Measurements from ENCODE around the gene CERS4.
"Not testable (repeated sequence)": the region's sequence is repeated elsewhere in the genome, so short reads cannot be mapped to it uniquely, and the experiment has no call there.

CERS4 gene, protein sequence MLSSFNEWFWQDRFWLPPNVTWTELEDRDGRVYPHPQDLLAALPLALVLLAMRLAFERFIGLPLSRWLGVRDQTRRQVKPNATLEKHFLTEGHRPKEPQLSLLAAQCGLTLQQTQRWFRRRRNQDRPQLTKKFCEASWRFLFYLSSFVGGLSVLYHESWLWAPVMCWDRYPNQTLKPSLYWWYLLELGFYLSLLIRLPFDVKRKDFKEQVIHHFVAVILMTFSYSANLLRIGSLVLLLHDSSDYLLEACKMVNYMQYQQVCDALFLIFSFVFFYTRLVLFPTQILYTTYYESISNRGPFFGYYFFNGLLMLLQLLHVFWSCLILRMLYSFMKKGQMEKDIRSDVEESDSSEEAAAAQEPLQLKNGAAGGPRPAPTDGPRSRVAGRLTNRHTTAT

DNA sequence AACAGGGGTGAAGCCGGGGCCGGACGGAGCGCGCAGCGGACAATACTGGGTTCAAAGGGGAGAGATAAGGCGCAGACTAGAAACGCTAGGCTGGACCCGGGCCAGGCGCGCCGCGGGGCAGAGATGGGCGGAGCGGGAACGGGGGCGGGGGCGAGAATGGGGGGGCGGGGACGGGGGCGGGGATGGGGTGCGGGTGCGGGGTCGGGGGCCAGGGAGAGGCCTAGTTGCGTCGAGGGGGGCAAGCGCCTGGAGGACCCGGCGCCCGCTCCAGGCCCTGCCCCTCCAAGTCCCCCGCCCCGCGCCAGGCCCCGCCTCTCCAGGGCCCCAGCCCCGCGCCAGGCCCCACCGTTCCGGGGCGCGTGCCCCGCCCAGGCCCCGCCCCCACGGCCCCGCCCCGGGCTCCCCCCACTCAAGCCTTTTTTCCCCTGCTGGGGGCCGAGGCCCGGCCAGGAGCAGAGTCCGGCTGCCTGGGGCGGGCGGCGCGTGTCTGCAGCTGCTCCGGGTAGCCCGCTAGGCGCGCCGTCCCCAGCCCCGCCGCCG, at the start of gene CERS4:
TSS of gene CERS4 (plus strand) at position 449 of the 540 bp plus-strand sequence. CDS start 41,707 bp downstream, outside the sequence.
- DNase-seq (ENCODE audit: low spot score): no peak

DNA sequence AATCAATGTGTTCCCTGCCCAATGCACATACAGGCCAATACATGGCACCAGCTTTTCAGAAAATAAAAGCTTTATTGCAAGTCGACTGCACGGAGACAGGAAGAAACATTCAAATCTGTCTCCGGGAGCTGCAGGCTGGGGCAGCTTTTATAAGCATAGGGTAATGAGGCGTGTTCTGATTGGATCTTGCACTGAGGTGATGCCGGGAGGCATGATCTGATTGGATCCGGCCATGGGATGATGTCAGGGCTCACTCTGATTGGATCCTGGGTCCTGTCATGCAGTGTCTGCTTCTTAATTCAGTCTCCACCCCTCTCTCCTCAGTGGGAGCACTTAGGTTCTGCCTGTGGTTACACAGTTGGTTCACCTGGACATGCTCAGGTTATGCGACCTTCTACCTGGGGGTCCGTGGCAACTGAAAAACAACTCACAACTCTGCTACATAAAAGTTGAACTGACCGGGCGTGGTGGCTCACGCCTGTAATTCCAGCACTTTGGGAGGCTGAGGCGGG, 48.0 kb upstream of the CERS4 start:
- peak; percentile 12 for DNase-seq (ENCODE audit: low spot score)

DNA sequence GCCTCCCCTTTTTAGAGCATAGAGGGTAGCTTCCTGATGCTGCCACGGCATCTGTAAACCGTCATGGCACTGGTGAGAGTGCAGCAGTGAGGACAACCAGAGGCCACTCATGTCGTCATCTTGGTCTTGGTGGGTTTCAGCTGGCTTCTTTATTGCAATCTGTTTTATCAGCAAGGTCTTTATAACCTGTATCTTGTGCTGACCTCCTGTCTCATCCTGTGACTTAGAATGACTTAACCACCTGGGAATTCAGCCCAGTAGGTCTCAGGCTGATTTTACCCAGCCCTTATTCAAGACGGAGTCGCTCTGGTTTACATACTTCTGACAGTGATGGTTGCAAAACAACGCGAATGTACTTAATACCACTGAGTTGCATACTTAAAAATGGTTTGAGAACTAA, 45.4 kb upstream of the CERS4 start:
- DNase-seq (ENCODE audit: low spot score): no peak

DNA sequence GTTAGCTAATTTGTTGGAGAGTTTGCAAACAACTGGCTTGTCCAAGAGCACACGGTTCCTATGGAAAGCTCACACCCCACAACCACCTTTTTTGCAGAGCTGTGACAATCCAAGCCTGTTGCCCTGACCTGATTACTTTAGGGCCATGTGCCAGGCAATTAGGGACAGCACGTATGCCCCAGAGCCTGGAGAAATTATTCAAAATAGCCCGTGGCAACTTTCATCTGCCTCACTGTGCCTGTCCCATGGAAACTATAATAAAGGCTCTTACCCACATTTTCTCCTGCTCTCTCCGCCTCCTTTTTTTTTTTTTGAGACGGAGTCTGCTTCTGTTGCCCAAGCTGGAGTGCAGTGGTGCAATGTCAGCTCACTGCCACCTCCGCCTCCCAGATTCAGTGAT, 41.2 kb upstream of the CERS4 start:
- DNase-seq (ENCODE audit: low spot score): no peak

DNA sequence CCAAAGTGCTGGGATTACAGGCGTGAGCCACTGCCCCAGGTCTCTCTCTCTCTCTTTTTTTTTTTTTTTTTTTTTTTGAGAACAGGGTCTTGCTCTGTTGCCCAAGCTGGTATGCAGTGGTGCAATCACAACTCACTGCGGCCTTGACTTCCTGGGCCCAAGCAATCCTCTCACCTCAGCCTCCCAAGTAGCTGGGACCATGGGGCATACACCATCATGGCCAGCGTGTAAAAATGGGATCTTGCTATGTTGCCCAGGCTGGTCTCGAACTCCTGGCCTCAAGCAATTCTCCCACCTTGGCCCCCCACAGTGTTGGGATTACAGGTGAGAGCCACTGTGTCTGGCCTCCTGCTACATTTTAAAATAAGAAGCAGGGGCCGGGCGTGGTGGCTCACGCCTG, 40.6 kb upstream of the CERS4 start:
- DNase-seq (ENCODE audit: low spot score): no peak

DNA sequence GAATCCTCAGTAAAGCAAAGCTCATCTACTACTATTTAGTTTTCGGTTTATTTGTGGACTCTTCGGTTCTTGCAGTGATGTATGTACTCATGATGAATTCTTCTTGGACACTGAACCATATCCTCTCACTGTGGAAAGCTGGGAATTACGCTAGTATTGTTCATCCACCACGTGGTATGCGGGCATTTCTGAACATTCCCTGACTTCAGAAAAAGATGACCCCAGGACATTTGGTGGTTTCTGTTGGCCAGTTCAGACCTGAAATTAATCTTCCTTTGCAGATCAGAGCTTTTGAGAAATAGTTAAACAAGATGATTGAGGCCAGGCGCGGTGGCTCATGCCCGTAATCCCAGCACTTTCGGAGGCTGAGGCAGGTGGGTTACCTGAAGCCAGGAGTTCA, 34.5 kb upstream of the CERS4 start:
- no peak for DNase-seq (ENCODE audit: low spot score)

DNA sequence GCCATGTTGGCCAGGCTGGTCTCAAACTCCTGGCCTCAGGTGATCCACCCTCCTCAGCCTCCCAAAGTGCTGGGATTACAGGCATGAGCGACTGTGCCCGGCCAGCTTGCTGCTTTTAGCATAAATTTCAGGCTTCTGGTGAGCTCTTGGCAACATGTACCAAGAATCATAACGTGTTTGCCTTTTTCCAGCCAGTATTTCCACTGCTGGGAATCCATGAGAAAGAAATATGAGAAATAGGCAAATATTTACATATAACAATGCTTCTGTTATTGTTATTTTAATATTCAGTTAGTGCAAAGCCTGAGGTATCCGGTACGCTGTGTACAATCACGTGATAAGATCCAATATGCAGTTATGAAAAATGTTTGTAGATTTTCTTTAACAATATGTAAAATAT, 29.2 kb upstream of the CERS4 start:
- DNase-seq (ENCODE audit: low spot score): no peak

DNA sequence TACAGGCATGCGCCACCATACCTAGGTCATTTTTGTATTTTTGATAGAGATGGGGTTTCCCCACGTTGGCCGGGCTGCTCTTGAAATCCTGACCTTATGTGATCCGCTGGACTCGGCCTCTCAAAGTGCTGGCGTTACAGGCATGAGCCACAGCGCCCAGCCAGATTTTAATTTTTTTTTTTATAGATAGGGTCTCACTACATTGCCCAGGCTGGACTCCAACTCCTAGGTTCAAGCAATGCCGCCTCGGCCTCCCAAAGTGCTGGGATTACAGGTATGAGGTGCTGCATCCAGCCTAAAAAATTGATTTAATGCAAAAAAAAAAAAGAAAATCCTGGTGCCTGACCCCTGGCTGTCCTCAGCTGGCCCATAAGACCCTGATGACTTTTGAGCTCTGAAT, 24.9 kb upstream of the CERS4 start:
- no peak for DNase-seq (ENCODE audit: low spot score)

DNA sequence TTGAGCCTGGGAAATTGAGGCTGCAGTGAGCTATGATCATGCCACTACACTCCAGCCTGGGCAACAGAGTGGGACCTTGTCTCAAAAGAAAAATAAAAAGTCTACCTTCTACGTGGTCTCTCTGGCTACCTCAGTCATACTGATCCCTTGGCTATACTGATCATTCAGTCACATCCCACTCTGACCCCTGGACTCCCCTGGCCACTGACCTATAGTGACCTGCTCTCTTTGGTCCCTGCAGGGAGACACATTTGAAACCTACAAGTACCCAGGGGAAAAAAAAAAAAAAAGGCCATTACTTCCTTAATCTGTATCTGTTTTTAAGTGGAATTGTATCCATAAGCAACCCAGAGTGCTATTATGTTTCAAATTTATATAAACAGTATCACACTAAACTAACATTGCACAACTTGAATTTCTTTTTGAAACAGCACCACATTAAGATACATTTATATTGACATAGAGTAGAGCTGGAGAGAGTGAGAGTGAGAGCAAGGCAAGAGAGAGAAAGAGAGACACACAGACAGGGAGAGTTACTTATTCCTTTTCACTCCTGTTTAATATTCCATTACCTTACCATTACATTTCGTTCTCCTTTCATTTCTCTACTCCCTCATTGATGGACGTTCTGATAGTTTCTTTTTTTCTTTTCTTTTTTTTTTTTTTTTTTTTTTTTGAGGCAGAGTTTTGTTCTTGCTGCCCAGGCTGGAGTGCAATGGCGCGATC, 23.7 kb upstream of the CERS4 start:
- no peak for DNase-seq (ENCODE audit: low spot score)

DNA sequence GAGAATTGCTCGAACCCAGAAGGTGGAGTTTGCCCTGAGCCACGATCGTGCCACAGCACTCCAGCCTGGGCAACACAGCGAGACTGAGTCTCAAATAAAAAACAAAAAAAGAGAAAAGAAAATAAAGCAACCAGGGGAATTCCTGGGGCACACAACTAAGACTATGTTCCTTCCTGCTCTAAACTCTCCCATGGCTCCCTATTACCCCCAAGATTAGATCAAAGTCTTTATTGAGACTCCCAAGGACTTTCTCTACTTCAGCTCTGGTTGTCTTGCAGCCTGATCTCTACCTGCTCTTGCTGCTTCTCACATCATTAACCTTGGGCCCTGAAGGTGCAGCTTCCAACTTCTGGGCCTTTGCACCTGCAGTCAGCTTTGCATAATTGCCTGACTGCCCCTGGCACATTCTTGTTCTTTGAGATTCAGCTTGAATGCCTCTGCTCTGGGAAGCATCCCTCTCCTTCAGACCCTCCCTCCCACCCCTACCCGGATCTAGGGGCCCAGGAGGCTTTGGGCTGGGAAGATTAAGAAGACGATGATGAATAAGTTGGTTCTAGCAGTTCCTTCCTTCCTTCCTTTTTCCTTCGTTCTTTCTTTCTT, 16.8 kb upstream of the CERS4 start:
- DNase-seq (ENCODE audit: low spot score): no peak

DNA sequence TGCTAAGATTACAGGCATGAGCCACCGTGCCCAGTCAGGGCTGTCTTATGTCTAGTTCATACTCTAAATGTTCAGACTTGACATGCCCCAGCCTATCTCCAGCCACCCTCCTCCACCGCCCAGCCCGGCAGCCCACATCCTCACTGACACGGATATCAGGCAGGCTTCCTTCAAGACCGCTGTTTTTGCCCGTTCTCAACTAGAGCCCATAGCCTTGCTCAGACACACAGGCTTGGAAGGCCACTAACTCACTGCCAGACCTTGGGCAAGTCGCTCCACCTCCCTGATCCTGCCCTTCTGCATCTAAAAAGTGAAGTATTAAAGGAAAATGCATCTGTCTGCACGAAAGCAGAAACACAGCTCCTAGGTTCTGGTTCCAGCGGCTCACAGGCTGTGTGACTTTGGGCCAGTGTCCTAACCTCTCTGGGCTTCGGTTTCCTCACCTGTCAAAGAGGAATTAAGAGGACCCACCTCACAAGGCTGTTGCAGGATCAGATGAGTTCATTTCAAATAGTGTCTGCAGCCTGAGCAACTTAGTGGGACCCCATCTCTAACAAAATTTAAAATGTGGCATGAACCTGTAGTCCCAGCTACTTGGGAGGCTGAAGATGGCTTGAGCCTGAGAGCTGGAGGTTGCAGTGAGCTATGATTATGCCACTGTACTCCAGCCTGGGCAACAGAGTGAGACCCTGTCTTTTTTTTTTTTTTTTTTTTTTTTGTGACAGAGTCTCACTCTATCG, 14.5 kb upstream of the CERS4 start:
- DNase-seq (ENCODE audit: low spot score): no peak

DNA sequence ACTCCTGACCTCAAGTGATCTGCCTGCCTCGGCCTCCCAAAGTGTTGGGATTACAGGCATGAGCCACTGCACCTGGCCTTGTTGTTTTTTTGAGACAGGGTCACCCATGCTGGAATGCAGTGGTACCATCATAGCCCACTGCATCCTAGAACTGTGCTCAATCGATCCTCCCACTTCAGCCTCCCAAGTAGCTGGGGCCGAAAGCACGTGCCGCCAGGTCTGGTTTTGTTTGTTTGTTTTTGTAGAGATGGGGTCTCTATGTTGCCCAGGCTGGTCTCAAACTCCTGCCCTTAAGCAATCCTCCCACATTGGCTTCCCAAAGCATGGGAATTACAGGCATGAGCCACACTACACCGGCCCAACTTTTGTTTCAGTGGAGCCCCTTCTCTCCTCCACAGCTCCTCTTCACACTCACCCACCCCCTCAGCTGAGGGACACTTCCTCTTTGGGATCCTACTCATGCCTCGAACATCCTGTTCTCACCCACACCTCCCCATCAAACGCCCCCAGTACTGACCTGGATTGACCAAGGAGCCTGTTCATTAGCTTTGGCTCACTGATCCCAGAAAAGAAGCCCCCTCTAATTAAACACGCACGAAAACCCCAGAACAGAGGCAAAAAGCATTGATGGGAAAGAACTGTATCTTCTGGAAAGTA, 12.8 kb upstream of the CERS4 start:
- no peak for DNase-seq (ENCODE audit: low spot score)

DNA sequence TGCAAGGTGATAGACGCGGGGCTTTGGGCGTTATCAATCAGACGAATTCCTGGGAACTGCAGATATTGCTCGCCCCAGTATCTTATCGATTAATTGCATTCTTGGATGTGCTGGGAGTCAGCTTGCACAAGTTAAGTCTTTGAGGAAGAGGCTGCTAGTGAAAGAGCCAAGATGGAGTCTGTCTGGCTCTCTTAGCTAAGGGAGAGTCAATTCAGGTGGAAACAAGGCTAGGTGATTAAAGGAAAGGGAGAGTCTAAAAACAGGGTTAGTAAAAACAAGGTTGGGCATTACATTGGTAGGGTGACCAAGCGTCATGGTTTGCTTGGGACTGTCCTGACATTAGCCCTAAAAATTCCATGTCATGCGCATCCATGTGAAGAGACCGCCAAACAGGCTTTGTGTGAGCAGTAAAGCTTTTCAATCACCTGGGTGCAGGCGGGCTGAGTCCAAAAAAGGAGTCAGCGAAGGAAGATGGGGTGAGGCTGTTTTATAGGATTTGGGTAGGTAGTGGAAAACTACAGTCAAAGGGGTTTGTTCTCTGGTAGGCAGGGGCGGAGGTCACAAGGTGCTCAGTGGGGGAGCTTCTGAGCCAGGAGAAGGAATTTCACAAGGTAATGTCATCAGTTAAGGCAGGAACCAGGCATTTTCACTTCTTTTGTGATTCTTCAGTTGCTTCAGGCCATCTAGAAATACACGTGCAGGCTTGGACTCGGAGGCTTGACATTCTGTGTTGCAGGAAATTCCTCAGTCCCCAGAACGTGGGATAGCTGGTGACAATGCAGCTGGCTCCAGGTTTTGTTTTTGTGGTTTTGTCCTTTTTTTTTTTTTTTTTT, 5.7 kb upstream of the CERS4 start:
- DNase-seq (ENCODE audit: low spot score): not testable (repeated sequence)

DNA sequence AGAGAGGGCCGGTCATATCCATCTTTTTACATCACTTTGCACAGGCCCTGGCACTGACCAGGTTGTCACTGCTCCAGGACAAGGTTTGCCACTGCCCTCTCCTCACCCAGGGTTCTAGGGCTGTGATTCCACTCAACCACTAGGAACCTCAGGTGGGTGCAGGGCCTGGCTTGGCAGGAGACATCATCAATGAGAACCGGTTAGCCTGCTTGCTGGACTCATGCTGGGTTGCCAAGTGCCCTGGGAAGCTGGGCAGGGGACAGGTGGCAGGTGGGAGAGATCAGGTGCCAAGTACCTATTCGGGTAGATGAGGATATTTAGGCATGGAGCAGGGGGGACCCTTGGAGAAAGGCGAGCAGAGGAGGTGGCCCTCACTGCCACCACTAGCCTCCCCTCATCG, 4.2 kb upstream of the CERS4 start:
- no peak for DNase-seq (ENCODE audit: low spot score)

DNA sequence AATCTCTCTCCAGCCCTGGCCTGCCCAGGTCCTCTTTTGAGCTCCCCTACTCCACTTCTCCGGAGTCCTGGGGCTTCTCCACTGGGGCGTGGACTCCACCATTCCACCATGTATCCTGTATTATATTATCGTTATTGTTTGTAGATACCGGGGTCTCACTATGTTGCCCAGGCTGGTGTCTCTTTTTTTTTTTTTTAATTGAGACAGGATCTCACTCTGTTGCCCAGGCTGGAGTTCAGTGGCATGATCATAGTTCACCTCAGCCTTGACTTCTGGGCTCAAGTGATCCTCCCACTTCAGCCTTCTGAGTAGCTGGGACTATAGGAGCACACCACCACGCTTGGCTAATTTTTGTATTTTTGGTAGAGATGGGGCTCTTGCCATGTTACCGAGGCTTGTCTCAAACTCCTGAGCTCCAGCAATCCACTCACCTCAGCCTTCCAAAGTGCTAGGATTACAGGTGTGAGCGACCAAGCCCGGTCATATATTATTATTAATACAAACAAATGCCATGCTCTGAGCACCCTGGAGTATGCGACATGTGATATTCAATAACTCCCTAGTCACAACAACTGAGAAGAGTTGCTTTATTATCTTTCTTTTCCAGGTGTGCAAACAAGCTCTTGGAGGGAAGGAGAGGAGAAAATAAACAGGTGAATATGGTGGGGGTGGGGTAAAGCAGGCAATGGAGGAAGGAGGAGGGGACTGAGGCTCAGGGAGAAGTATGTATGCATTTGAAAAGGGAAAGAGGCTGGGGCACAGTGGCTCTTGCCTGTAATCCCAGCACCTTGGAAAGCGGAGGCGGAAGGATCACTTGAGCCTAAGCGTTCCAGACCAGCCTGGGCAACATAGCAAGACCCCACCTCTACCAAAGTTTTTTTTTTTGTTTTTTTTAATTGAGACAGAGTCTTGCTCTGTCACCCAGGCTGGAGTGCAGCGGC, 2.8 kb upstream of the CERS4 start:
- DNase-seq (ENCODE audit: low spot score): no peak

DNA sequence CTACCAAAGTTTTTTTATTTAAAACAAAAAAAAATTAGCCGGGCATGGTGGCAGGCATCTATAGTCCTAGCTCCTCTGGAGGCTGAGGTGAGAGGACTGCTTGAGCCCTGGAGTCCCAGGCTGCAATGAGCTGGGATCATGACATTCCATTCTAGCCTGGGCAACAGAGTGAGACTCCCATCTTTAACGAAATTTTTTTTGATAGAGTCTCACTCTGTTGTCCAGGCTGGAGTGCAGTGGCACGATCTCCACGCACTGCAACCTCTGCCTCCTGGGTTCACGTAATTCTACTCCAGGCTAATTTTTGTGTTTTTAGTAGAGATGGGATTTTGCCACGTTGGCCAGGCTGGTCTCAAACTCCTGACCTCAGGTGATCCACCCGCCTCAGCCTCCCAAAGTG, 1.8 kb upstream of the CERS4 start:
- DNase-seq (ENCODE audit: low spot score): not testable (repeated sequence)

DNA sequence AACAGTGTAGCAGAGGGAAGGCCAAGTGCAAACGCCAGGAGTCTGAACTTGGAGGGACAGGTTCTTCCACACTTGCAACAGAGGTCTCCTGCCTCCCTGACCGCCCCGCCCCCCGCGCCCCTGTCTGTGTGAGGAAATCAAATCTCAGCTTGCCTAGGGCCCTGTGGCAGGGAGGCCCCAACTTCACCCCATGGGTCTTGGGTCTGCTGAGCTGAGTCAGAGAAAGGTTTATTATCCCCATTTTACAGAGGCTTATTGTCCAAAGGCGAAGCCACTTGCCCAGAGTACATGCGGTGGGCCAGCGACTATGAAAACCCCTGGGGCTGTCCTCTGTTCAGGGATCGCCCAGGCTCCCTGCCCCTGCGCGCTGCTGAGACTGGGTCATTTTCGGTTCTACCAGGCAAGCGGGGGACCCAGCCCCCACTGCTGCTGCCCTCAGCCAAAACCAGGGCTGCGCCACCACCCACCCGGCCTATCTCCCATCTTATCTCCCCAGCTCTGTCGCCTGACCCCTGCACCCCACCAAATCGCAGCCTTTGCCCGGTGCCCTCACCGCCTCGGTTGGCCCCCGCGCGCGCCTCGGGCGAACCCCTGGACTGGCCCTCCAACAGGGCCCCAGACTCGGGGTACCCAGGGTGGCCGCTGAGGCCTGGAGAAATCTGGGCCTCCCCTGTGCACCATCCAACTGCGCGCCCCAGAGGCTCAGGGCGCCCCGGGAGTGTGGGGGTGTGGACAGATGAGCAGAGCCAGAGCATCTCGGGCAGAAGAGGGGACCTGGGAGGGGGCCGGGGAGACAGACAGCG, 850 bp upstream of the CERS4 start:
- DNase-seq (ENCODE audit: low spot score): no peak
